ENCODE data around the gene CCDC86. TPM values are rescaled to one million over a fixed set of nuclear protein-coding genes. Genes with fewer than 3 reads are reported as not detected.

The CCDC86 gene, protein sequence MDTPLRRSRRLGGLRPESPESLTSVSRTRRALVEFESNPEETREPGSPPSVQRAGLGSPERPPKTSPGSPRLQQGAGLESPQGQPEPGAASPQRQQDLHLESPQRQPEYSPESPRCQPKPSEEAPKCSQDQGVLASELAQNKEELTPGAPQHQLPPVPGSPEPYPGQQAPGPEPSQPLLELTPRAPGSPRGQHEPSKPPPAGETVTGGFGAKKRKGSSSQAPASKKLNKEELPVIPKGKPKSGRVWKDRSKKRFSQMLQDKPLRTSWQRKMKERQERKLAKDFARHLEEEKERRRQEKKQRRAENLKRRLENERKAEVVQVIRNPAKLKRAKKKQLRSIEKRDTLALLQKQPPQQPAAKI
- 10 to 100 TPM; 29.3 to 38.0 TPM for total RNA-seq

DNA sequence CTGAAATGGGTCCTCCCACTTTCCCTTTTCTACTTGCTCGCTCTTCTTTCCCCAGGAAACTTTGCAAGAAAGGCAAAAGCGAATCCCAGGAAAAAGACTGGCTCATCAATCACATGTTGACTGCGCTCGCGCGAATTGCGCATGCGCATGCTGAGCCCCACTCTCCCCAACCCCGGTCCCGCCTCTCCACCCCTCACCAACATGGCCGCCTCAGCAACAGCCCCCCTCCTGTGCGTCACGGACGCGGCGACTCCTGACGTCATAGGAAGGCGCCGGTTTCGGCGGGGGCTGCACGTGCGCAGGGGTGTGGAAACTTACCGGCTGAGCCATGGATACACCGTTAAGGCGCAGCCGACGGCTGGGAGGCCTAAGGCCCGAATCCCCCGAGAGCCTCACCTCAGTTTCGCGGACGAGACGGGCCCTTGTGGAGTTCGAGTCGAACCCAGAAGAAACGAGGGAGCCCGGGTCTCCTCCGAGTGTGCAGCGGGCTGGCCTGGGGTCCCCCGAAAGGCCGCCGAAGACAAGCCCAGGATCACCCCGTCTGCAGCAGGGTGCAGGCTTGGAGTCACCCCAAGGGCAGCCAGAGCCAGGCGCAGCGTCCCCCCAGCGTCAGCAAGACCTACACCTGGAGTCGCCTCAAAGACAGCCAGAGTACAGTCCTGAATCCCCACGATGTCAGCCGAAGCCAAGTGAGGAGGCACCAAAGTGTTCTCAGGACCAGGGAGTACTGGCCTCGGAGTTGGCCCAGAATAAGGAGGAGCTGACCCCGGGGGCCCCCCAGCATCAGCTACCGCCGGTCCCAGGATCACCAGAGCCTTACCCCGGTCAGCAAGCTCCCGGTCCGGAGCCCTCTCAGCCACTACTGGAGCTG lies at the start of gene CCDC86:
TSS of gene CCDC86 (plus strand) at position 317 of the 871 bp plus-strand sequence. CDS start at position 329, 12 bp downstream.
- ATAC-seq (peak; percentile 94 to 96), DNase-seq (ENCODE audit: low spot score in 2 of 2) (peak; percentile 96 to 97)
- H3K36me3 Mint-ChIP-seq = peaks cover 34 to 35% of the 10 kb centered on the region in 2 donors
- peaks cover 4 to 7% of the 10 kb centered on the region in 2 donors for H3K9me3 Mint-ChIP-seq
- H3K27ac Mint-ChIP-seq = peak within 1 kb of the TSS; percentile 96 to 98

DNA sequence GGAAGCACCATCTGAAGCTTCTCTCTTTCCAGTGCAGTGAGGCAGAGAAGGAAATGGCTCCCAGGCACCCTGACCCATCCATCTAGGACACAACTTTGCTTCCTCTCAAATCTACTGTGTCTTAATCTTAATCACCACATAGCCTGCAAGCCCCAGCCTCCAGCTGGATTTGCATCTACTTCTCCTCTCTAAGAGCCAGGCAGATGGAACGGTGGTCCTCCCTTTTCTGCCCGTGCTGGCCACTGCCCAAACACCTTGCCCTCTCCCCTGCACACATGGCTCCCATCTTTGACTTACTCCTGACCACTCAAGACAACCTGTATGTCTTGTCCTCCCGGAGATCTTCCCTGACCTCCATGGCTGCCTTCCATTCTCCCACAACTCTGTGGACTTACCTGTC lies 49.4 kb upstream of the CCDC86 start:
- peak overlapping the region in 1 of 2 donors; percentile 4 for H3K27ac Mint-ChIP-seq
- ATAC-seq (no peak), DNase-seq (ENCODE audit: low spot score in 2 of 2) (no peak)
- no peaks in the 10 kb centered on the region for H3K9me3 Mint-ChIP-seq
- no peaks in the 10 kb centered on the region for H3K36me3 Mint-ChIP-seq

DNA sequence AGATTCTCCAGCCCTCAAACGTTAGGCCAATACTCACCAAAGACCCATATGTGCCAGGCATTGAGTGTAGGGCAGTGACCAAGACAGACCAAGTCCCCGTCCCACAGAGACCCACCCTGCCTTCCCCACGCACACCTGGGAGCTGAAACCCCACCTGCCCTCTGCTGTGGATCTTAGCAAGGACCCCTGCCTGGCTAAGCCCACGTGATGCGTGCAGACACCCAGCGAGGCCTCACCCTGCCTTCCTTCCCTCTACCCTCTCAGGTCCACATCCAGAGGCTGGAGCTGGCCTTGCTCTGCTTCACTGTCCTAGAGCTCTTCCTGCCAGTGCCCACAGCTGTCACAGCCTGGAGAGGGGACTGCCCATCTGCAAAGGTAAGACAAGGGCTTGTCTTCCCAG lies 46.6 kb upstream of the CCDC86 start:
- ATAC-seq = no peak
- peak overlapping the region in 1 of 2 donors; percentile 31 for H3K27ac Mint-ChIP-seq
- no peaks in the 10 kb centered on the region for H3K36me3 Mint-ChIP-seq
- H3K9me3 Mint-ChIP-seq = no peaks in the 10 kb centered on the region
- DNase-seq (ENCODE audit: low spot score in 2 of 2) = no peak

DNA sequence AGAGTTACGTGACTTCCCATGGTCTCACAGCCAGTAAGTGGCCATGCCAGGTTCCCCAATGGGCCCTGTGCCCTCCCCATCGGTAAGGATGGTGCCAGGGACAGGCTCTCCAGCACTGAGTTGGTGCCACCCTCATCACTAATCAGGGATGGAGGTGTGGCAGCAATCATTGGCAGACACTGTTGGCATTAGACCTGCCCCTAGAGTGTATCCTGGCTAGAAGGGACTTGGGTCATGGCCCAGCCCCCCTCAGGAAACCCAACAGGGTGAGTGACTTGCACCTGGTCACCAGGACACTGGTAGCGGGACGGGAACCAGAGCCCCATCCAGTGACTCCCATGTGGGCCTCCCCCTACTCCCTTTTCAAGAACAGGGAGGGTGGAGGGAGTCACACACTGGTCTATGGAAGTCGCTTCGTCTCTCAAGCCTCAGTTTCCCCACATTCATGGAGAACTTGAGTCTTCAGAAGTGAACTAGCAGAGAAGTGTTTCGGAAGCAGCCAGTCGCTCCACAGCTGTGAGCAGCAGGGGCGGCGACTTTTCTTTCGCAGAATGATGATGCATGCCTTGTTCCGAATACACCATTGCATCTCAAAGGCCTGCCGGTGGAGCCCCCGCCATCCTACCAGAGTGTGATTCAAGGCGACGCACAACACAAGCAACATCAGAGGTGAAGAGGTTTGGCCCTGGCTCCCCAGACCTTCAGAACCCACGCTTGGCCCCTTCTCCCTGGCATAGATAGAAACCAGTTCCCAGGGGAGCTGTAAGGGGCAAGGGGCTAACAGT lies 43.9 kb upstream of the CCDC86 start:
- no peaks in the 10 kb centered on the region for H3K9me3 Mint-ChIP-seq
- no peak overlapping the region for H3K27ac Mint-ChIP-seq
- no peaks in the 10 kb centered on the region for H3K36me3 Mint-ChIP-seq
- DNase-seq (ENCODE audit: low spot score in 2 of 2) = no peak
- ATAC-seq = no peak

DNA sequence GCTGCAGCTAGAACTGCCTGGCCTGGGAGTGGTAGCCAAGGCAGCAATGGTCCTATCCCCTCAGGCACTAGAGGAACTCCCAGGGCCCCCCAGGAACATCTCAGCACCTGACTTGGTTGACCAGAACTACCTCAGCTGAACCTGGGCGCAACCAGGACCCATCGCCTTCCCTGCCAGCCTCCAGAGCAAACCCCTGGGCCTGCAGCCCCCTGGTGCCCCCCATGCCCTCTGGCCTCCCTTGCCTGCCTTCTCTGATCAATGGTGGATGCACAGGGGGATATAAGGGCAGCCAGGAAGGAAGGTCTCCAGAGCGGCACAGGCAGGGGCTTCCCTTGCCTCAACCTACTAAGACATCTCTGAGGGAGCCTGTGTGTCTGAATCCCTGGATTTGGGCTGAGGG lies 43.3 kb upstream of the CCDC86 start:
- no peak overlapping the region for H3K27ac Mint-ChIP-seq

DNA sequence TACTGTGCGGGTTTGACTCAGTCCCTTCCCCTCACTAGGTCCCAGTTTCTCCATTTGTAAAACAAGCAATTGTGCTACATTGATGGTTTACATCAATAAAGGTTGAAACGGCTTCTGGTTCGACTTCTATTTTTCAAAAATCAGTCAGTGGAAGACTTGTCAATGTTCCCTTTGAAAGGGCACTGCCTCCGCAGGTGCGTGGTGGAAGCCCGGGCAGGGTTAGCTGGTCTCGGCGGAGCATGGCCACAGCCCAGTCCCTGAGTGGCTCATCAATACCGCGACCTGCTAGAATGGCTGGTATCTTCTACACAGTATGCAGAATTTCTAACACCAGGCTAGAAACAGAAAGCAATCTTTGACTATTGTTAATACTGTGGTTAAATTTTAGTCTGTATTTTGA lies 40.7 kb upstream of the CCDC86 start:
- no peaks in the 10 kb centered on the region for H3K36me3 Mint-ChIP-seq
- no peak for DNase-seq (ENCODE audit: low spot score in 2 of 2)
- H3K27ac Mint-ChIP-seq = no peak overlapping the region
- H3K9me3 Mint-ChIP-seq = no peaks in the 10 kb centered on the region
- ATAC-seq = no peak

More for the DNA sequence above, 43.3 kb upstream of the CCDC86 start:
- Mint-ChIP-seq H3K36me3 (no peaks in the 10 kb centered on the region), H3K9me3 (no peaks in the 10 kb centered on the region)
- DNase-seq (ENCODE audit: low spot score in 2 of 2) = no peak
- ATAC-seq = no peak

DNA sequence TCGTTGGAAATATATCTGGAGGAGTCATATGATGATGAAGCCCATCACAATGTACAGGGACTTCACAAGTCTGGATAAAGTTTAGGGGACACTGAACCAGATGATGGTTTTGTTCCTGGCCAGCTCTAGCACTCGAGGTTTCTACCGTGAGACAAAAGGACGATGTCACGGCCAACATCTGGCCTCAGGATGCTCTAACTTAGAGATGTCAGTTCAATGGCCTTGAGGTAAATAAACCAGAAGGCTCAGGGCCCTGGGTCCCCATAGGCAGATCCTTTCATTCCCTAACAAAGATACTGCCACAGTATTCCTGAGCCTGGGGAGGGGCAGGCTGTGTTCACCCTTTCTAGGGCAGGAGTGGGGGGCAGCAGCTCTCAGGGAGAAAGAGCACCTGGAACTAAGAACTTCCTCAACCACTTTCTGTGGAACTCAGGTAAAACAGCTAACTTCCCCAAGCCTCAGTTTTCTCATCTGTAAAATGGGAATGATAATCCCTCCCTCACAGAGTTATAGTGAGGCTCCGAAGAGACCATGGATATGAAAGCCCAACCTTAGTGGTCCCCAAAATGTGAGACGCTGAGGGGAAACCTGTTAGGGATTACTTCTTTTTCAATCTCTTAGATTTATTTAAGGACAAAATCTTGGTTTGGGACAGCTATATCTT lies 38.5 kb upstream of the CCDC86 start:
- no peak for ATAC-seq
- H3K9me3 Mint-ChIP-seq = no peaks in the 10 kb centered on the region
- H3K27ac Mint-ChIP-seq = no peak overlapping the region
- no peaks in the 10 kb centered on the region for H3K36me3 Mint-ChIP-seq
- no peak for DNase-seq (ENCODE audit: low spot score in 2 of 2)

DNA sequence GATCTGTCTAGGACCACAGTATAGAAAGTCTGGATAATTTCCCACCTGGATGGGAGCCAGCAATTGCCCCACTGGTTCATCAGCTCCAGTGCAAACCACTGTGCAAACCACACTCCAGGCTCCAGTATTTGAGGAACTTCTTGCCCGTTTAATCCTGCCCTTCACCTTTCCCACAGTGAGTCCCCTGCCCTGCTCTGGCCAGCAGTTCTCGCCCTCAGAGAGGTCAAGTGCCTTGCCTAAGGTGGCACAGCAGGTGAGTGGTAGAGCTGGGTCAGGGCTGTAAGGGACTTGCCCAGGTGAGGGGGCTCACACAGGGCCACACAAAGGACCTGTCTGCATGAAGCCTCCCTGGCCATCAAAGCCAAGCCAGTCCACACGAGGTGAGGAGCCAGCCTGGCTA lies 32.7 kb upstream of the CCDC86 start:
- no peaks in the 10 kb centered on the region for H3K9me3 Mint-ChIP-seq
- no peaks in the 10 kb centered on the region for H3K36me3 Mint-ChIP-seq
- ATAC-seq = no peak
- no peak overlapping the region for H3K27ac Mint-ChIP-seq
- no peak for DNase-seq (ENCODE audit: low spot score in 2 of 2)

DNA sequence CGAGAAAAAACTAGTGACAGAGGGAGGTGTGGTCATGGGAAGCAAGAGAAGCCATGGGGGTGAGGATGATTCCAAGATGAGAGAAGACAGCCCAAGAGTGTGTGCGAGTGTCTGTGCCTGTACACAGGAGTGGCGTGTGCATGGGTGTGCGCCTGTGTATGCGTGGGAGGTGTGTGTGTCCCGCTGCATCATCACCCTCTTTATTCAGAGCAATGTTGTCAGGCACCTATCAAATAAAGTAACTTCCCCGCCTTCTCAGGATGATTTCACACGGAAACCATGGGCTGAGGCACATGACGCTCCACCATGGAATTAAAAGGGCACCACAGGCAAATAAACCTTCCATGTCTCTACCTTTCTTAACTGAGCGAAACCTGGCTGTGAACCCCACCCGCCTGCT lies 32.2 kb upstream of the CCDC86 start:
- ATAC-seq (no peak), DNase-seq (ENCODE audit: low spot score in 2 of 2) (no peak)
- H3K27ac Mint-ChIP-seq = no peak overlapping the region
- no peaks in the 10 kb centered on the region for H3K36me3 Mint-ChIP-seq
- no peaks in the 10 kb centered on the region for H3K9me3 Mint-ChIP-seq

DNA sequence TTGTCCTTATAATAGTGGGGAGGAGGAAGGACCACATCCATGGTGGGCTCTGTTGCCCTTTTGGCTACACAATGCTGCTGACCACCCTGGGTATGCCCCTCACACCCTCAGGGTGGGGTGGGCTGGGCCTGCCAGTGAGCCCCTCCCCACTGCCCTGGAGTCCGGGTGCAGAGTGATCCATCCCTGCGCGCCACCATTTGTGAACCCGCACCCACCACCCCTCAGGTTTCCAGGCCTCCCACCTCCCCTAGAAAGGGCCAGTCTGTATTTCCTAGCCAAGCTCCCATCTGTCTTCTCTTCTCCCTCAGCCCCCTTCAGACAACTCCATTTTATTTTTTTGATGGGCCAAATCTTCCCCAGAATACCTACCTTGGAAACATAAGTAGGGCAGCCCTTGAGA lies 31.8 kb upstream of the CCDC86 start:
- no peak for ATAC-seq
- H3K9me3 Mint-ChIP-seq = no peaks in the 10 kb centered on the region
- no peak overlapping the region for H3K27ac Mint-ChIP-seq
- H3K36me3 Mint-ChIP-seq = no peaks in the 10 kb centered on the region
- no peak for DNase-seq (ENCODE audit: low spot score in 2 of 2)

DNA sequence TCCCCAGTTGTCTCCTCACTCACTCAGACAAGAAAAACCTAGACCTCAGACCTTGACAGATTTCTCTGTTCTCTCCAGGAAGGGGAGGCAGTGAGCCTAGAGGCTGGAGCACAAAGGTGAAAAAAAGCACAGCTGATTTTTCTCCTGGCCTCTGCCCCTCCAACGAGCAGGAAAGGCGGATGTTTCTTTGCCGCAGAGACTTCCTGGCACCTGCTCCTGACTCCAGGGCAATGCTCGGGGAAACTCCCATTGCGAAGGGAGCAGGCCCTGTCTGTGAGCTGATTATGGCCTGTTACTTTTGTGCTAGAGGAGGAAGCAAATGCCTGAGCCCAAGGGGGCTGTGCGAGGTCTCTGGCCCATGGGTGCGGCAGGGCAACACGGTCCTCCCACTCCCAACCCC lies 31.3 kb upstream of the CCDC86 start:
- no peak overlapping the region for H3K27ac Mint-ChIP-seq
- H3K9me3 Mint-ChIP-seq = no peaks in the 10 kb centered on the region
- H3K36me3 Mint-ChIP-seq = no peaks in the 10 kb centered on the region
- no peak for DNase-seq (ENCODE audit: low spot score in 2 of 2)
- ATAC-seq = no peak

DNA sequence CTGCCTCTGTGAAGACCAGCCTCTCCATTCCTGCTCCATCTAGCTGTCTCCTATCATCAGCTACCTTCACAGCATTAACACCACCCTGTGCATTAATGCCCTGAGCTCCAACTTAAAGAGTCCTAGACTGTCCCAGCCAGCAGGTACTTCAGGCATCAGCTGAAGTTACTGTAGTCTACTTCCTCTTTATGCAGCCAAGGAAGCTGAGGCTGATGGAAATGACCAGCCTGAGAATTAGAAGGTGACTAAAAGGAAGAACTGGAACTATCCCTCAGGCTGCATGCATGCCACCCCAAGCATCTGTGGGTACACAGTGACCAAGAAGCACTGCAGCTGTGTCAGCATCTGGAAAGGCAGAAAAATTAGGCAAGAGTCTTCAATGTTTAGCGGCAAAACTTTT lies 28.6 kb upstream of the CCDC86 start:
- ATAC-seq (no peak), DNase-seq (ENCODE audit: low spot score in 2 of 2) (no peak)
- Mint-ChIP-seq H3K27ac (no peak overlapping the region), H3K9me3 (peaks cover 6 to 9% of the 10 kb centered on the region in 2 donors), H3K36me3 (peaks cover 0 to 10% of the 10 kb centered on the region in 2 donors)

DNA sequence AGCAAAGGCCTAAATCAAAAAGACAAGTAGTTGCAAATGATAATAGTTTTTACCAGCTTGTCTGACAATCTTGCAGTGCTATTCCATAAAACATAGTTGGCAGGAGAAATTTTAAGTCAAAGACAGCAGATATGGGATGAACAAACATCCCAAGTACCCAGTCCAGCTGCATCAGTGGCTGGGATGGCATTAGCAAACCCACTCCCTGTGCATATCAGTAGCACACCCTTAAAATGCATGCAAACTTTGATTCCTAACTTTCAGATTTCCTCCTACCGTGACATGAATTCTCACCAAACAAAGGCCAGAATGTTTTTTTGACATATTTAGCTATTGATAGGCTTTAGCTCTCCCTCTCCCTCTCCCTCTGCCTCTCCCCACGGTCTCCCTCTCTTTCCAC lies 27.8 kb upstream of the CCDC86 start:
- Mint-ChIP-seq H3K36me3 (peaks cover 0 to 10% of the 10 kb centered on the region in 2 donors), H3K27ac (no peak overlapping the region), H3K9me3 (peaks cover 6 to 9% of the 10 kb centered on the region in 2 donors)
- no peak for ATAC-seq
- DNase-seq (ENCODE audit: low spot score in 2 of 2) = no peak

DNA sequence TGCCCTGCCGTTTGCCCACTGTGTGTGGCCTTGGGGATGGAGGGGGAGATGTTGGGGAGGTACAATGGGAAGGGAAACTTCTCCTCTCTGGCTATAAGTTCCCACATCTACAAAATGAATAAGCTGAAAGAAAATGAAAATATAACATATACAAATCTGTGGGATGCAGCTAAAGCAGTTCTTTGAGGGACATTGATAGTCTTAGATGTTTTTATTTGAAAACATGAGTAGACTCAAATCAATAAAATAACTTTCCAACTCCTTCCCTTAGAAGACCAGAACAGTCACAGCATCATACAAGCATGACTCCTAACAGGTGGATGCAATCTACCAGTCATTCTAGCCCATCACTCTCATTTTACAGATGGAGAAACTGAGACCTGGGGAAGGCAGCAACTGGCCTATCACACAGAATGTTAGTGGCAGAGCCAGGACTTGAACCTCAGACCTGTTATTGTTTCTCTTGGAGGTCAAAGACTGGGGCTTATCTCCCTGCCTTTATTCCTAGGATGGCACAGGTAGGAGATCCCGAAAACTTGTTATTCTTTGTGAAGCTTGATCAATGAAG lies 25.2 kb upstream of the CCDC86 start:
- ATAC-seq (no peak), DNase-seq (ENCODE audit: low spot score in 2 of 2) (no peak)
- peaks cover 0 to 10% of the 10 kb centered on the region in 2 donors for H3K36me3 Mint-ChIP-seq
- peaks cover 6 to 9% of the 10 kb centered on the region in 2 donors for H3K9me3 Mint-ChIP-seq
- no peak overlapping the region for H3K27ac Mint-ChIP-seq

DNA sequence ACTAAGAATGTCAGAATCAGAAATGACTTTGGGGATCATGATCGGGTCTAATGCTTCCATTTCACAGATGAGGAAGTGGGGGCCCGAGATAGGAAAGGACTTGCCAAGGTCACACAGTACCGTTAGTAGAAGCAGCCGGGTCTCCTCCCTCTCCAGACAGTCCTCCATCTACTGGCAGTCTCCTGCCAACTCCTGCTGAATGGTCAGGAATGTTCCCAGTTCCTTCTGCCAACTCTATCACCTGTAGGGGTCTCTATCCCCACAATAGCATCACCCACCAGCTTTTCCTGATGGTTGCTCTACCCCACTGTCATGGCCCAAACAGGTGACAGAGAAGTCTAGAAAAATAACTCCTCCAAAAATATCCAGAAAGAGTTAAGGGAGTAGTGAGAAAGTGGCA lies 23.9 kb upstream of the CCDC86 start:
- Mint-ChIP-seq H3K9me3 (peaks cover 6 to 9% of the 10 kb centered on the region in 2 donors), H3K27ac (no peak overlapping the region), H3K36me3 (peaks cover 0 to 10% of the 10 kb centered on the region in 2 donors)
- no peak for DNase-seq (ENCODE audit: low spot score in 2 of 2)
- ATAC-seq = no peak

Measured in activated naive CD4-positive, alpha-beta T cell treated with anti-CD3 and anti-CD28 coated beads, Interleukin-2, amount 50 U/mL, for 72 hours (primary cell).